Right hindlimb (tissue), 1 donor: ENCODE results near the gene LSM2.

Experiments
- DNase-seq: peaks from one replicate; pipeline ENCODE4 v3.0.0-alpha.2; 2018

LSM2 gene

DNA sequence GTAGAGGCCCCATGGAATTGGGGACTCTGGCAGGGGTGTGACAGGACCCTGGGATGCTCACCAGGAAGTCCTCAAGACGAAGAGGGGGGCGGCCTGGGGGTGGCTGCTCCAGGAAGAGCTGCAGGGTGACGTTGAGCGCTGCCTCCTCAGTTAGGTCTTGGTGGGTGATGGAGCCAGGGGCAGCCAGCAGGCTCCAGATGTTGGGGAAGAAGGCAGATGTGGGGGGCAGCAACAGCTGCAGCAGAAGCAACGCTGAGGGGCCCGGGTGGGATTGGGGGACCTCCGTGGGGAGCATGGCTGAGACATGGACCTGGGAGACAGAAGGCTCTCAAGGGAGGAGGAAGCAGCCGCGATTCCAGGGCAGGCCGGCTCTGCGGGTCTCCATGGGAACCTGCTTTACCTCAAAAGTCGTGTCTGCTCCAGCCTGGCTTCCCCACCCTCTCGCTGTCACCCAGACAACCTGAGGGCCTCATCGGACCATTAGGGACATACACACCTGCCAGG, 30.2 kb downstream of the LSM2 start:
- DNase-seq: no peak

DNA sequence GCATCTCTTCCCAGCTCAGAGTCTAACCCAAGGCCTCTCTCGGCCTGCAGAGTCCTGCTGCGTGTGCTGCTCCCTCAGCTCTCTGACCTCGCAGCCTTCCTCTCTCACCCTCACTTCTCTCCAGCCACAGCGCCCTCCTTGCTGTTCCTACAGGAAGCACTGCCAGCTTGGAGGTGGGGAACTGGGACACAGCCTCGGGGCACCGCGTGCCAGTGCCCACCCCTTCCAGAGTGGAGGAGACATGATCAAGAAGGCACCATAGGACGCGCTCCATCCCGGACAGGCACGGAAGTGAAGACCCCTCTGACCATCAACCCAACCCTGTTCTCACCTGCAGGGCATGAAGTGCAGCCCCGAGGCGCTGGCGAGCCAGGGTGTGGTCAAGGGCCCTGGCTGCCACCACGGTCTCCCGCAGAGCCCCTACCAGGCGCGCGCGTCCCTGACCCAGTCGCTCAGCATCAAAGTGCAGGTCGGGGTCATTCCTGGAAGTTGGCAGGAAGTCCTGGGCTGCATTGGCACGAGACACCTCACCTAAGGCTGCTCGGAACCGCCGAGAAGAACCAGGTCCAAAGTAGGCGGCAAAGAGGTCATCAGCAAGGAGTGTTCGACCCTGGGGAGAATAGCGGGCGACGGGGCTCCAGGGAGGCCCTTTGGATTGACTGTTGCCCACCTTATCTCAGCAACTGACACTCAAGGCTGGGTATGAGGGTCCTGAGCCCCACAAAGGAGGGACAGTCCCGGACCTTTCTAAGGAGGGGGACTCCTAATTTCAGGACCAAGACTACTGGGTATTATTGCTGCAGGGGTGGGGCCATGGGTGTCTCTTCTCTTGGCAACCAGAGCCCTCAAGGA, 30.9 kb downstream of the LSM2 start:
- no peak for DNase-seq

DNA sequence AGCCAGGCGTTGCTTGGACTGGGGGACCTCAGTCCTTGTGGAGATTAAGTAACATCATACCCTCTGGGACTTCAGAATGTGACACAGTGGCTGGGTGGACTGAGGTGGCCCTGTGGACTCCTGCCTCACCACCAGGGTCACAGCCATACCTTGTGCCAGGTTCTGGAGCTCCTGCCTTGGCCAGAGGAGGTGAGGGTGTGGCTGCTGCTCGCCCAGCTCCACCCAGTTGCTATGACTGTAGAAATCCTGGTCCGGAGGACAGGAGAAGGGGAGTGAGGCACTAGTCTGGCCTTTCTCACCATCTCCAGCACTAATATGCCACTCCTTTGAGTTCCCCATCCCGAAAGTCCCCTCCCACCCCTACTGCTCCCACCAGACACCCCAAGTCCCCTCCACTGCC, 31.6 kb downstream of the LSM2 start:
- DNase-seq: no peak

DNA sequence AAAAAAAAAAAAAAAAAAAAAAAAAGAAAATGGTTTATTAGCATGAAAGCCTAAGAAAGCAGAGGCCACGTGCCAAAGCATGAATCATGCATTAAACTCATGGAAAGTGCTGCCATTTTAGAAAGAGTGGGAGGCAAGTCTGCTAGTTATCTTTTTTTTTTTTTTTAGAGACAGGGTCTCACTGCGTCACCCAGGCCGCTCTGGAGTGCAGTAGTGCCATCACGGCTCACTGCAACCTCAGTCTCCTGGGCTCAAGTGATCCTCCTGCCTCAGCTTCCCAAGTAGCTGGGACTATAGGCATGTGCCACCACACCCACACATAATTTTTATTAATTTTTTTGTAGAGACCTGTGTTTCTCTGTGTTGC, 34.8 kb downstream of the LSM2 start:
- no peak for DNase-seq

DNA sequence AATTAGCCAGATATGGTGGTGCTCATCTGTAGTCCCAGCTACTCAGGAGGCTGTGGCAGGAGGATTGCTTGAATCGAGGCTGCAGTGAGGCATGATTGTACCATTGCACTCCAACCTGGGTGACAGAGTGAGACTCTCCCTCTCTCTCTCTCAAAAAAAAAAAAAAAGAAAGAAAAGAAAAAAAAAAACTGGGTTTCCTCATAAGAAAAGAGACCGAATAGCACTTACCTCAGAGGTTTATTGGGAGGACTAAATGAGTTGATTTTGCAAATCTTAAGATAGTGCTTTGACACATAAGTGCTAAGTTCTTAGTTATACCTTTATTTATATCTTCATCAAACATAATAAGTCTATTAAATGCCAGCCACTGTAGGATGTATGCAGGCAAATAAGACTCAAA, 35.9 kb downstream of the LSM2 start:
- no peak for DNase-seq

DNA sequence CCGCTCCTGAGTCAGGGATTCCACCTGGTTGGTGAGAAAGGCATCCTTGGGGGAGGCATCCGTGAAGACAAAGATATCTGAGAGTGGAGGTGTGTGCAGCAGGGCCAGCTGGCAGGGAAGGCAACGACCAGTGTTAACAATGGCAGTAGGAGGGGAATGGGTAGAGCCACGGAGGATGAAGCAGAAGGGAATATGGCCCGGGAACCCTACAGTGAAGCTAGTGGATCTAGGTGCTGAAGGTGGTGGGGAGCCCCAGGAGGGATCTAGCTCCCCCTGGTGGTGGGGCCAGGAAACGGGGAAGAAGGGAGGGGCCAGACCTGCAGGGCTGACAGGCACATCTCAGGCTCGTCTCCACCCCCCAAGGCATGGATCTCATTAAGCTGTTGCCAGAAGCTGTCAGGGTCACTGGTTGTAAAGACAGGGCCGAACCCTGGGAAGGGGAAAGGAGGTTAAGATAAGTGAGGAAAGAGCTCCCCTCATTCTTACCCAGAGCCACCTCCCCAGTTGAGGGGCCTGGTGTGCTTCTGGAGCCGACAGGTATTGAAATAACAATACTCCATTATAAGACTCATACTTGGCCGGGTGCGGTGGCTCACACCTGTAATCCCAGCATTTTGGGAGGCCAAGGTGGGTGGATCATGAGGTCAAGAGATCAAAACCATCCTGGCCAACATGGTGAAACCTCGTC, 36.9 kb downstream of the LSM2 start:
- no peak for DNase-seq

DNA sequence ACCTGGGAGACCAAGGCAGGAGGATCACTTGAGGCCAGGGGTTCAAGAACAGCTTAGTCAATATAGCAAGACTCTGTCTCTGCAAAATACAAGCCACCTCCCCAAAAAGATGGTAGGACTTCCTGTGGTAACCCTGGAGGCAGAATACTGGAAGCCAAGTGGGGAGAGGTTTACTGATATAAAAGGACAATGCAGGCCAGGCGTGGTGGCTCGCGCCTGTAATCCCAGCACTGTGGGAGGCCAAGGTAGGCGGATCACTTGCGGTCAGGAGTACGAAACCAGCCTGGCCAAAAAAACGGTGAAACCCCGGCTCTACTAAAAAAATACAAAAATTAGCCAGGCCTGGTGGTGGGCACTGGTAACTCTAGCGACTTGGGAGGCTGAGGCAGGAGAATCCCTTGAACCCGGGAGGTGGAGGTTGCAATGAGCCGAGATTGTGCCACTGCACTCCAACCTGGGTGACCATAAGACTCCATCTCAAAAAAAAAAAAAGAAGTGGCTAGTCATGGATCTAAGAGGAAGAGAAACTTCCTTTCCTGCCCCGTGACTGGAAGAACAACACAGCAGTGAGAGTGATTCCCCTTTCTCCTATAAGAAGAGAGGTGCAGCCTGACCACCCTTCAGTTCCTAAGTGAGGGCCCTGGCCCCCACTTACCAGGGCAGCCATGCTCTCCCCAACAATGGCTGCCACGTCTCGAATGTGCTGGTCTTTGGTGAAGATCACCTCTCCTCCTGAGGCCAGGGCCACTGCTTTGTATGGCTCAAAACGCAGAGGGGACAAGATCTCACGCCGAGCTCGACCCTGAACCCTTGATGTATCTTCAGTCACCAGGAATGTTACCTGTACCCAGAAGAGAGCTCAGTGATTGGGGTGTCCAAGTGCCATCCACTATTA, 38.2 kb downstream of the LSM2 start:
- no peak for DNase-seq

DNA sequence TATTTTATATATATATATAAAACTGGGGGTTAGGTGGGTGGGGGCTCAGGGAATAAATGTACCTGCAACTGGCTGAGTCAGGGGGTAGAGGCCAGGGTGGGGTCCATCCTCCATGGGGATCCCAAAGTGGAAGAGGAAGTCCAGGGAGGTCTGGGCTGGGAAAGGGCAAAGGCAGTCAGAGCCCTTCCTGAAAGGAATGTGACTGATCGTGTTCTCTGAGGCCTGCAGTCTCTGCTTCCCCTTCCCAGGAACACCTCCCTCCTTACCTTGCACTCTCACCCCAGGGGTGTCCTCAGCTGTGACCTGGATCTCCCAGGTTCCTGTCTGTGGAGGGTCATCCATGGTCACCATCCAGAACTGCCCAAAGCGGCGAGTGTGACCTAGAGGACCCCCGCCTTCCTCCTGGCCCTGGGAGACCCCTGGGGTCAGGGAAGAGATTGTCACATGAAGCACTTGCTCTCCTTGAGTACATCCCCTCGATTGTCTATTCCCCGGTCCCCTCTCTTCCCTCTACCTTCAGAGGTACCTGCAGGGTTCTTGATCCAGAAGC, 39.6 kb downstream of the LSM2 start:
- no peak for DNase-seq

DNA sequence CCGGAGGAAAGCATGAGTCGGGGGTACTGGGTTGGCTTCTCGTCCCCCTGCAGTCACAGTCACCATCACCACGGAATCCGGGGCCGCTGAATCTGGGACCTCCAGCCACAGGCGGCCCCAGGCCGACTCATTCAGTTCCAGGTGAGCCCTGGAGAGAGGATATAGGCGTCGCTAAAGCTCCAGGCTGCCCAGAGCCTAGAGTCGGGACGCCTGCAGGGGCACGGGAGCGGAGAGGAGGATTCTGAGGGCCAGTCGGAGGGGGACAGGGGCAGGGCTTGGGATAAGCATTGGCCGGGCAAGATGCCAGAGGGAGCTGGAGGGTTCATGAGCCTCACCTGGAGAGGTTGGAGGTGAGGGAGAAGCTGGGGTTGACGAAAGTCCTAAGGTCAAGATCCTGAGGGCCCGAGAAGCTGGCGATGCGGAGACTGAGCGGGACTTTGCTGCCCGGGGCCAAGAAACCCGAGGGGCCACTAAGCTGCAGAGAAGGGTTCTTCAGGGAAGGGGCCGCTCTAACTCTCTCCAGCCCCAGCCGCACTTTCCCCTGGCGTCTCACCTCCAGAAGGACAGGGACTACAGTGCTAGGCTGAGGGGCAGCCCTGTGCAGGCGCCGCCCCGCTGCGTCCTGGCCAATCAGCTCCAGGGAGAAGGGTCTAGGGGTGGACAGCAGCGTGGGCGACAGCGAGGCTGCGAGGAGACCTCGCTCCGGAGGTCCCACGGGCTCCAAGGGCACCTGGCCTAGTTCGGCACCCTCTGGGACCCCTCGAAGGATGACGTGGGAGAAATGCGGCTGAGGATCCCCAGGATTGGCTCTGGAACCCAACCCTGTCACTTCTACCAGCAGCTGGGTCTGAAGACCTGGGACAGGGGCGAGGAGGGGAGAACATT, 40.6 kb downstream of the LSM2 start:
- no peak for DNase-seq

DNA sequence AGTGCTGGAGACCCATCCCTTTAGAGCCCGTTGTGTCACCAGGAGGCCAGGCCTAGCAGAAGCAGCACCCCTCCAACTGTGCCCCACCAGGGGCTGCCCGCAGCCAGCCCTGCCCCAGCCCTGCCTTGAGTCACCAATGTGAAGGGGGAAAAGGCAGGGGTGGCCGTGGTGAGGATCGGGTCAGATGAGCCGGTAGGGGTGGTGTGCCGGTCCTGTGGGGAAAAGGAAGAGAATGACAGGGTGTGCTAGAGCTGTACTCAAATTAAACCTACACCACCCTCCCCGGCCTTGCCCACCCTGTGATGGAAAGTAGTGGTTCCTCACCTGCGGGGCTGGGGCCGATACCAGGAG, 41.2 kb downstream of the LSM2 start:
- no peak for DNase-seq

DNA sequence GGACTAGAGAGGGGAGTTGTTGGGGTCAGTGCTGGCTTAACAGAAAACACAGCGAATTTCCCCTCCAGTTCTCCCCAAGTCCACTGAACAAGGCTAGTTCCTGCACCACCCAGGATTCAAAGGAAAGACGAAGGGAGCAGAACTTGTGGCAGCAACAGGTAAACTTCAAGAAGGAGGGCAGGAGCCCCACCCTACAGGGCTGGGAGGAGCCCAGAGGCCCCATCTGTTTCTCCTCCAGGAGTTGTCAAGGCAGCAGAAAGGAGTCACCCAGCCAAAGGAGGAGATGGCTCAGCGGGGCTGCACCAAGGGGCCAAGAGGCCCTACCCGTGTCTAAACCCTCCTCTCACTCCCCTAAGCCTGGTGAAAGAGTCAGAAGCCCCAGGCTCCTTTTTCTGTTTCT, 42.6 kb downstream of the LSM2 start:
- no peak for DNase-seq

DNA sequence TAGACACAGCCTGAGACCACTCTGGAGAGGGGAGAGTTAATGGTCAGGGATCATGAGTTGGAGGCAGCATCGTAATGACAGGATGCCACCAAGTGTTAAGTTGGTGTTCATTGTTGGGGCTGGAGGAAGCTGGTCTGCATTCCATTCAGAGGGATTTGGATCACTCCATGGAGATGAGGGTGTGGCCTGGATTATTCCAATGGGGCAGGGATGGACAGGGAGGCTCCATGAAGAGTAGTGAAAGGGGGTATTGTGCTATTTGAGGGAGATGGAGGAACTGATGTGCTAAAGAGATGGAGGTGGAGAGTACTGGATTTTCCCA, 43.2 kb downstream of the LSM2 start:
- DNase-seq: no peak

DNA sequence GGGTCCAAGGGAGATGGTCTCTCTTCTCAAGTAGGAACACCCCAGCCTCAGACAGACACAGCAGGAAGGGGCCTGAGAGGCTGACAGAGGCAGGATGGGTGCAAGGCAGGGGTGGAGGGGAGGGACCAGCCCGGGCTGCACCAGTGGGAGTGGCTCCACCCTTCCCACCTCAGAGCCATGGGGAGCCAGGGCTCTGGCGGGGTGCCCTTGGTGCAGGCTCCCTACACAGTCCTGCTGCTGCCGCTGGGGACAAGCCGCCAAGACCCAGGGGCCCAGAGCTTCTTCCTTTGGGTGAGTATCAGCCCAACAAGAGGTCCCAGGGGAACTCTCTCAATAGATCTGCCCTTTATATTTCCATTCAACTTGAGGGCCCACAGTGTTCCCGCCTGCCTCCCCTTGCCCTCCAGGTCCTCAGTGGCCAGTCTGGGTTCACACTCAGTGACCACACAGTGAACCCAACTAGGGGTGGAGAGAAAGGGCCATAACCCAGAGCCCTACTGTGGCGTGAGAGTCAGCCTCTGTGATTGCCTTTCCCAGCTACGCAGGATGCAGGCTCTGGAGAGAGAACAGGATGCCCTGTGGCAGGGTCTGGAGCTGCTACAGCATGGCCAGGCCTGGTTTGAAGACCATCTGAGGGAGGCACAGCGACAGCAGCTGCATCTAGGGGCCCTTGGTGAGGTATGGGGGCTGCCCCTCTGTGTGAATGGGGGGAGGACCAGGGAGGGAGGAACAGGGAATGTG, 43.7 kb downstream of the LSM2 start:
- DNase-seq: no peak

DNA sequence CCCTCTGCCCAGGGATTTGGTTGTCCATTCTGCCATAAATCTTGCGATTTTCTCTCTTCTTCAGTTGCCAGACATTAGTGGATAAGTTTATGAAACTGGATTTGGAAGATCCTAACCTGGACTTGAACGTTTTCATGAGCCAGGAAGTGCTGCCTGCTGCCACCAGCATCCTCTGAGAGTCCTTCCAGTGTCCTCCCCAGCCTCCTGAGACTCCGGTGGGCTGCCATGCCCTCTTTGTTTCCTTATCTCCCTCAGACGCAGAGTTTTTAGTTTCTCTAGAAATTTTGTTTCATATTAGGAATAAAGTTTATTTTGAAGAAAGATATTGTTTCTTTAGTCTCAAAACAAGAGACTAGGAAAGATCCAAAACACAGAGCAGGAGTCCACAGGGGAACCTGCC, 44.4 kb downstream of the LSM2 start, which contains the start of gene SAPCD1:
TSS of gene SAPCD1 (plus strand) at position 301 of the 400 bp plus-strand sequence. CDS start 399 bp downstream, outside the sequence.
- no peak for DNase-seq

DNA sequence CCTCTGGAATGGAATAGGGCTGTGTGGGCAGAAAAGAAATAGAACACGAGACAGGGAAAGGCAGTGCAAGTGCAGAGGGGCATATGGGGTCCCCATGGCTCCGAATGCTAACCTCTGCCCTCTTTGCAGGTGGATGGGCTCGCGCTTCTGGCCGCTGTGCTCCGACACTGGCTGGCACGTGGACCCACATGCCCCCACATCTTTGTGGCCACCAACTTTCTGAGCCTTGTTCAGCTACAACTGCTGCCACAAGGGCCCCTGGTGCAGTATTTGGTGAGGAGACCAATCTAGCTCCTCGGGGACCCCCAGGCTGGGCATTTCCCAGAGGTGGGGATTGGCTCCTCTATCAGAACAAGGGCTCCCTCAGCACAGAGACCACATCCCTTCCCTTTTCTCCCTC, 45.4 kb downstream of the LSM2 start:
- DNase-seq: no peak

DNA sequence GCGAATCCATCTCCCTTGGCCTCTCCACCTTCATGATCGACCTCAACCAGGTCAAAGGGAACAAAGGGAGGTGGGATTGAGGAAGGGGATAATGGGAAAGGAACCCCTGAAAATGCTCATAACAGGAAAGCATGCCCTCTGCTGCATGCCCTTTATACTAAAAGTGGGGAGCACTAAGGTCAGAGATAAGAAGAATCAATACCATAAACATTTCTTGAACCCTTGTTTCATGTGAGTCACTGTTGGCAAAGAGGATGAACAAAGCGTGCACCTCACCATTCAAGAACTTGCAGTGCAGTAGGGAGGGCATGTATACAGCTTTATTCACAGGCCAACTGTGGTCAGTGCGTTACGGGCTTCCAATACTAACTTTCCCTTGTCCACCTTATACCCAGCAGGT, 46.0 kb downstream of the LSM2 start:
- DNase-seq: no peak

DNA sequence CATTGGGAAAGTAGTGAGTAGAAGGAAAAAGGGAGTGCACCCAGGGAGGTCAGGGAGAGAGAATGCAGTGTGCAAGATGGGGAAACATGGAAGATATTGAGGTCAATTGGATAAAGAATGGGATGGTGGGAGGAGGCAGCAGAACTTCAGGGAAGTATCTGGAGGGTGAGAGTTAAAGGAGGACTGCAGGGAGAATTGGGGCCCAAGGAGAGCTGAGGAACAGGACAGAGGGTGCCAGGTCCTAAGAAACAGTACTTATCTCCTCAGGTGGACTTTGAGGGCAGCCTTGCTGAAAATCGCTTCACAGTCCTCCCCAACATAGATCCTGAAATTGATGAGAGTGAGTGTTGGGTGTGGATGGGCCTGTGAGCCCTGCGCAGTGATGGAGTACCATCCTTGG, 48.5 kb downstream of the LSM2 start:
- no peak for DNase-seq

DNA sequence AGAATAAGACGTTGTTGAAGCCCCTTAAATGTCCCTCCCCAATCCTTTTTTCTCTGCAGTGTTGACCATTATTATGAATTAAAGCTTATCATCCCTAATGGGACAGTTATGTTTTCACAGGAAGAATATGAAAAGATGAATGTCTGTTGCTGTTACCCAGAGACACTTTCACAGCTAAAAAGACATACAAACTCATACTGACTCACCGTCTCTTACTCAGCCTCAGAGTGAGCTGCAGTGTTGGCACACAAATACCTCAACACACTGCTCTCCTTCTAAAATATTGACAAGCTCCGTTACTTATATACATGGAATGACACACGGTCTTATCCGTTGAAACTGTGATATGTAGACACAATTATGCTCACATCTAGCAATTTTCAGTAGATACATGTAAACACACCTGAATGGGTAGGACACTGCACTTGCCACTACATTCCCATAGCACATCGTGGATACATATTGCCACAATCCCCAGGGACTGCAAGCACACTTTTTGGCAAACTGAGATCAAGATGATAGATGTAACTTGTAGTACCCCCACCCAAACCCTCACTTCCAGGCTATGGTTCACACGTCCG, 53.9 kb downstream of the LSM2 start:
- DNase-seq: no peak

DNA sequence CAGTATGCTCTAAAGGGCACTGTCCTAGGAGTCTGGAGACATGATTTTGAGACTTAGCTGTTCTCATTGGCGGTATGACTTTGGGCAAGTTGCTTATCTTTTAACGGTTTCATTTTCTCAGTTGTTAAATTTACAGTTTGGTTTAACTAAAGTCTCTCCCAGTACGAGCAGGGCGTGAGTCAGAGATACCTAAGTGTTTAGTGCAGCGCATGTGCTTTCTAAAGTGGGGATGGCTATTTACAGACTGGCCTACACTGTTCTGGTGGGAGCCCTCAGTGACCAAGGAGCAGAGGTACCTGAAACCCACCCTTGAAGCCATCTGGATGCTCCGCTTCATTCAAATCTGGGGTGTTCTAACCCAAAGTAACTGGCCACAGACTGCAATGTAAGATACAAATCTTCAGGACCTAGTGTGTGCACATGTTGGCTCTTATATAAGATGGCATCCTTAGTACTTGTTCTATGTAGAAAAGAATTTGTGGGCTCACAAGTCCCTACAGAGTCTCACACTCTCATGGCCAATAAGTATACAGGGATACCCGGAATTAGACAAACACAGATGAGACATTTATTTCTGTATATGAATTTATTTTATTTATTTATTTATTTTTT, 56.2 kb downstream of the LSM2 start:
- no peak for DNase-seq

DNA sequence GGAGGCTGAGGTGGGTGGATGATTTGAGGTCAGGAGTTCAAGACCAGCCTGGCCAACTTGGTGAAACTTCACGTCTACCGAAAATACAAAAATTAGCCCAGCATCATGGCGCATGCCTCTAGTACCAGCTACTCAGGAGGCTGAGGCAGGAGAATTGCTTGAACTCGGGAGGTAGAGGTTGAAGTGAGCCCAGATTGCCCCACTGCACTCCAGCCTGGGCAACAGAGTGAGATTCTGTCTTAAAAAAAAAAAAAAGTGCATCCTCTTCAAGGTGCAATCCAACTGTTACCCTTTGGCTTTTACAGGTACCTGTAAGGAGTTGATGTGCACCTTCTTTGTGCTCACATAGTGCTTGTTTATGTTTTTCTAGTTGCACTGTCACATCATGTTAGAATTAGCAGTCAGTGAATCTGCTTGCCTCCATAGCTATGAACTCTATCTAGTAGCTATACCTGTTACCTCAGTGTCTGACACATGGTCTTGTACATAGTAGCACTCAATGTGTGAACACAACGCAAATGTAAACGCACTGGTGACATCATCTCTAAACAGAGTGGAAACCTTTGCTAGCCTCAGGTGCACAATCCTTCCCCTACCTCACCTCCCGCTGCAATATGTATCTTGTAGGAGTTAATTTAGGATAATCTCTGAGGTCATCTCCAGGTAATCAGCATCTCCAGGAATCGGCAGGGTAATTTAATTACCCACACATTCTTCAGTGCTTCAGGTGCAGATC, 57.3 kb downstream of the LSM2 start:
- no peak for DNase-seq
